Activated CD4-positive, alpha-beta T cell treated with anti-CD3 and anti-CD28 coated beads, Interleukin-2, amount 10 ng/mL, durations not matched to agents 24 days and 14 days (primary cell): ENCODE data around the gene KRTAP5-7. TPM values are rescaled to one million over a fixed set of nuclear protein-coding genes. Genes with fewer than 3 reads are reported as not detected.

Experiments used
- DNase-seq: peaks from one replicate; pipeline ENCODE4 v3.0.0; 2022
- H3K27ac Mint-ChIP-seq: one replicate; pipeline ENCODE4 v1.8.0; 2022; ENCODE audit warnings: mild to moderate bottlenecking, mixed read lengths
- H3K27me3 Mint-ChIP-seq: one replicate; pipeline ENCODE4 v1.8.0; 2022; ENCODE audit warnings: mixed read lengths
- H3K36me3 Mint-ChIP-seq: one replicate; pipeline ENCODE4 v1.8.0; 2022; ENCODE audit warnings: low read depth, mild to moderate bottlenecking, mixed read lengths
- H3K4me1 Mint-ChIP-seq: one replicate; pipeline ENCODE4 v1.8.0; 2021; ENCODE audit warnings: mixed read lengths
- H3K4me3 Mint-ChIP-seq: one replicate; pipeline ENCODE4 v1.8.0; 2022; ENCODE audit warnings: mild to moderate bottlenecking, moderate library complexity, mixed read lengths
- H3K9me3 Mint-ChIP-seq: one replicate; pipeline ENCODE4 v1.8.0; 2021; ENCODE audit warnings: mixed read lengths
- intact Hi-C: fragments of 100-400 bp; cut with micrococcal nuclease; formaldehyde crosslinking; loops from one replicate; pipeline ENCODE4 v1.15.1; 2023
- total RNA-seq: library from RNA; stranded (reverse); gene quantifications from 2 replicates; pipeline ENCODE4 v1.2.3, GENCODE V29; 2022

Gene KRTAP5-7
- total RNA-seq, 1 donor from 2014 or later = not detected

DNA sequence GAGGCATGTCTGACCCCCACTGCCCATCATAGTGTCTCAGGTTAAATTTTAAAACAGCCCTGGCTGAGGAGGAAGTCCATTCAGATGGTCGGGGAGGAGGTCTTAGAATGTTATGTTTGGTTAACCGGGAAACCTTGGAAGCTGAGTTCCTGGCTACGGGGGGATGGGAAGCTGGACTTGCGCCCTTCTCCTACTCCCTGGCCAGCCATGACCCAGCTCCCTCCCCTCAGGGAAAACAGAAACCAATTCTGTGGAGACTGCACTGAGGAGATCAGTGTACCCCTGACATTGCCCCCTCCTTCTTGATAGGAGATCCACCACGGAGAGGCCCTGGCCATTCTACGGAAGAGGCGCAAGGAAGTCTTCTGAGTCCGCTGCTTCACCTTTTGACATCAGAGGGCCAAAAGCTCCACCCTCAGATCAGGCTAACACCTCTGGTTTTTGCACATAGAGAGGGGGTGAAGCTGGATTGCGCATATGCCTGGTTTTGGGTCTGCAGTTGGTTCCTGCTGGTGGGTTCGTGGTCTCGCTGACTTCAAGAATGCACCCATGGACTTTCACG lies 18.4 kb downstream of the KRTAP5-7 start:
- Mint-ChIP-seq H3K27ac (no peak overlapping the region), H3K36me3 (no peaks in the 10 kb centered on the region), H3K27me3 (peaks cover 5% of the 10 kb centered on the region), H3K4me3 (no peak overlapping the region), H3K9me3 (peaks cover 15% of the 10 kb centered on the region), H3K4me1 (peaks cover 2% of the 10 kb centered on the region)
- intact Hi-C loops = no loop called here
- no peak for DNase-seq

- H3K9me3 Mint-ChIP-seq = peaks cover 3% of the 10 kb centered on the region
- H3K36me3 Mint-ChIP-seq = no peaks in the 10 kb centered on the region
- no peak for DNase-seq
- H3K27me3 Mint-ChIP-seq = peaks cover 14% of the 10 kb centered on the region
- no peak within 1 kb of the TSS for H3K4me3 Mint-ChIP-seq
- intact Hi-C loops = no loop called here
- H3K4me1 Mint-ChIP-seq = no peaks in the 10 kb centered on the region
- H3K27ac Mint-ChIP-seq = no peak within 1 kb of the TSS
Observed at GRCh38 chr11:71548120-71548519, 21.1 kb downstream of the KRTAP5-7 start, which contains the start of gene KRTAP5-9. Gene KRTAP5-9 (plus strand): TSS chr11:71548420. CDS start chr11:71548658, 238 bp downstream.

DNA sequence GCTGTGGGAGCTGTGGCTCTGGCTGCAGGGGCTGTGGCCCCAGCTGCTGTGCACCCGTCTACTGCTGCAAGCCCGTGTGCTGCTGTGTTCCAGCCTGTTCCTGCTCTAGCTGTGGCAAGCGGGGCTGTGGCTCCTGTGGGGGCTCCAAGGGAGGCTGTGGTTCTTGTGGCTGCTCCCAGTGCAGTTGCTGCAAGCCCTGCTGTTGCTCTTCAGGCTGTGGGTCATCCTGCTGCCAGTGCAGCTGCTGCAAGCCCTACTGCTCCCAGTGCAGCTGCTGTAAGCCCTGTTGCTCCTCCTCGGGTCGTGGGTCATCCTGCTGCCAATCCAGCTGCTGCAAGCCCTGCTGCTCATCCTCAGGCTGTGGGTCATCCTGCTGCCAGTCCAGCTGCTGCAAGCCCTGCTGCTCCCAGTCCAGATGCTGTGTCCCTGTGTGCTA lies 21.7 kb downstream of the KRTAP5-7 start:
- Mint-ChIP-seq H3K36me3 (no peaks in the 10 kb centered on the region), H3K4me1 (no peaks in the 10 kb centered on the region), H3K4me3 (no peak overlapping the region), H3K27me3 (peaks cover 14% of the 10 kb centered on the region), H3K9me3 (peaks cover 3% of the 10 kb centered on the region), H3K27ac (no peak overlapping the region)
- intact Hi-C loops = no loop called here
- no peak for DNase-seq

DNA sequence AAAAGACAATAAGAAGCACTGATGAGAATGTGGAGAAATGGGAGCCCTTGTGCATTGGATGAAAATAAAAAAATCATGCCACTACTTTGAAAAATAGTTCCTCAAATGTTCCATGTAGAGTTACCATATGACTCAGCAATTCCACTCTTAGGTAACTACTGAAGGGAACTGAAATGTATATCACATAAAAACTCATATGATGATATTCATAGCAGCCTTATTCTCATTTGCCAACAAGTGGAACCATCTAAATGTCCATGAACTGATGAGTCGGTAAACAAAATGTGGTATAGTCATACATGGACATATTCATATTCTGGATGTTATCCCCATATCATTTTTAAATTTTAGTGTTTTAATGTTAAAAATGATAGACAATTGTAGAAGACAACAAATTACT lies 24.6 kb downstream of the KRTAP5-7 start:
- Mint-ChIP-seq H3K9me3 (no peaks in the 10 kb centered on the region), H3K36me3 (no peaks in the 10 kb centered on the region), H3K4me1 (no peaks in the 10 kb centered on the region), H3K27me3 (peaks cover 16% of the 10 kb centered on the region), H3K4me3 (no peak overlapping the region), H3K27ac (no peak overlapping the region)
- intact Hi-C loops = no loop called here
- DNase-seq = no peak

GRCh38 chr11:71554996-71555395 lies 27.9 kb downstream of the KRTAP5-7 start:
- no peaks in the 10 kb centered on the region for H3K4me1 Mint-ChIP-seq
- intact Hi-C loops = no loop called here
- no peaks in the 10 kb centered on the region for H3K9me3 Mint-ChIP-seq
- H3K36me3 Mint-ChIP-seq = no peaks in the 10 kb centered on the region
- H3K4me3 Mint-ChIP-seq = no peak overlapping the region
- H3K27ac Mint-ChIP-seq = no peak overlapping the region
- DNase-seq = no peak
- peaks cover 25% of the 10 kb centered on the region for H3K27me3 Mint-ChIP-seq

DNA sequence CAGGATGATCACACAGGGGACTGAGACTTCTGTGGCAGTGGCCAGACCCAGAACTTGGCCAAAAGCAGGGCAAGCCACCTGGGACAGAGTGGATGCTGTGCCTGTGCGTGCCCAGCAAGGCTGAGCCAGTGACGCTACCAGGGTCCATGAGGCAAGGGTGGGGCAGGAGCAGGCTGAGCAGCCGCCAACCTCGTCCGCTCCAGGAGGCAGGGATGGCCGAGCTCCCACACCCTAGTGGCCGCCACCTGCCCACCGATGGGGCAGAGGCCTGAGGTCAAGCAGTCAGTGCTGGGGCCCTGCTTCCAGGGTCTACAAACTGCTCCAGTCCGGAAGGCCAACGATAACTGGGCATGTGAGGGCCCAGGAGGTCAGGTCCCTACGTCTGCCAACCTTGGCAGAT lies 28.4 kb downstream of the KRTAP5-7 start:
- Mint-ChIP-seq H3K4me1 (no peaks in the 10 kb centered on the region), H3K27ac (no peak overlapping the region), H3K9me3 (no peaks in the 10 kb centered on the region), H3K4me3 (no peak overlapping the region), H3K36me3 (no peaks in the 10 kb centered on the region), H3K27me3 (peaks cover 21% of the 10 kb centered on the region)
- intact Hi-C loops = no loop called here
- DNase-seq = no peak

- H3K4me1 Mint-ChIP-seq = no peaks in the 10 kb centered on the region
- no peak for DNase-seq
- no peaks in the 10 kb centered on the region for H3K9me3 Mint-ChIP-seq
- intact Hi-C loops = no loop called here
- peaks cover 18% of the 10 kb centered on the region for H3K27me3 Mint-ChIP-seq
- no peaks in the 10 kb centered on the region for H3K36me3 Mint-ChIP-seq
- no peak overlapping the region for H3K4me3 Mint-ChIP-seq
- no peak overlapping the region for H3K27ac Mint-ChIP-seq
Observed at GRCh38 chr11:71556018-71556417, 29.0 kb downstream of the KRTAP5-7 start.

DNA sequence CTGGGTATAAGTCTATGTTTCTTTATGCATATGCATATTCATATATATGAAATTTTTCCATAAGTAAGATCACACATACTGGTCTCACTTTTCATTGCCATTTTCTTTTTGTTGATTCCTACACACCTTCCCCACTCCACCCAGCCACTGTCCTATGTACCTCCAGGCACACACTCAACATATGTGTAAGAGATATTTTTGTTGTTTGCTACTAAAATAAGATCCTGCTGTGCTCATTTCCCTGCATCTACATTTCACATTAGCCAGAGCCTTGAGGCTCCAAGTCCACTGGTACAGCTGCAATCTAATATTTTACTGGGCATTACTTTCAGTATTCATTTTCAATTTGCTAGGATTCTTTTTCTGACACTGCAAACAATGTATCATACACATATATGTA lies 30.2 kb downstream of the KRTAP5-7 start:
- no peak for DNase-seq
- no peaks in the 10 kb centered on the region for H3K4me1 Mint-ChIP-seq
- intact Hi-C loops = no loop called here
- H3K4me3 Mint-ChIP-seq = no peak overlapping the region
- no peaks in the 10 kb centered on the region for H3K9me3 Mint-ChIP-seq
- H3K27me3 Mint-ChIP-seq = peaks cover 19% of the 10 kb centered on the region
- no peak overlapping the region for H3K27ac Mint-ChIP-seq
- H3K36me3 Mint-ChIP-seq = no peaks in the 10 kb centered on the region

DNA sequence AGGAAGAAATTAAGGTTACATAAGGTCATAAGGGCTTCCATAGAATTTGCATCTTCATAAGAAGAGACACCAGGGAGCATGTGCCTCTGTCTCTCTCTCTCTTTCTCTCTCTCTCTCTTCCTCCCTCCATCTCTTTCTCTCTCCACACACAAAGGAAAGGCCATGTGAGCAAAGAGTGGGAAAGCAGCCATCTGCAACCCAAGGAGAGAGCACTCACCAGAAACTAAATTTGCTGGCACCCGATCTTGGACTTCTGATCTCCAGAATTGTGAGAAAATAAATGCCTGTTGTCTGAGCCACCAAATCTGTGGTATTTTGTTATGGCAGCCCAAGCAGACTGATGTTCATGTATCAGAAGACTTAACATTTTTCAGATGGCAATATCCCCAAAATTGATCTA lies 31.9 kb downstream of the KRTAP5-7 start:
- no peak for DNase-seq
- Mint-ChIP-seq H3K27ac (no peak overlapping the region), H3K9me3 (no peaks in the 10 kb centered on the region), H3K27me3 (peaks cover 28% of the 10 kb centered on the region), H3K4me3 (no peak overlapping the region), H3K4me1 (no peaks in the 10 kb centered on the region), H3K36me3 (no peaks in the 10 kb centered on the region)
- intact Hi-C loops = no loop called here

DNA sequence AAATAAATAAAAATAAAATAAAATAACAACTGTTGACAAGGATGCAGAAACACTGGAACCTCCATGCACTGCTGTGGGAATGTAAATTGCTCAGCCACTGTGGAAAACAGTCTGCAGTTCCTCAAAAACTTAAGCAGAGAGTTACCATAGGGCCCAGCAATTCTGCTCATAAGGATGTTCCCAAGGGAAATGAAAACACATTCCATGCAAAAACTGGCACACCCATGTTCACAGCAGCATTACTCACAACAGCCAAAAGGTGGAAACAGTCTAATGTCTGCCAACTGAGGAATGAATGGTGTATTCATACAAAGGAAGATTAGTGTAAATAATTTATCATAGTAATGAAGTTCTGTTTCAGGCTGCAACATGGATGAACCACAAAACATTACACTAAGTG lies 35.1 kb downstream of the KRTAP5-7 start:
- H3K4me1 Mint-ChIP-seq = no peaks in the 10 kb centered on the region
- H3K27me3 Mint-ChIP-seq = peaks cover 30% of the 10 kb centered on the region
- H3K36me3 Mint-ChIP-seq = no peaks in the 10 kb centered on the region
- no peak overlapping the region for H3K4me3 Mint-ChIP-seq
- H3K27ac Mint-ChIP-seq = no peak overlapping the region
- no peak for DNase-seq
- intact Hi-C loops = no loop called here
- no peaks in the 10 kb centered on the region for H3K9me3 Mint-ChIP-seq

- Mint-ChIP-seq H3K27ac (no peak overlapping the region), H3K27me3 (peaks cover 26% of the 10 kb centered on the region), H3K9me3 (no peaks in the 10 kb centered on the region), H3K4me3 (no peak overlapping the region), H3K4me1 (no peaks in the 10 kb centered on the region), H3K36me3 (no peaks in the 10 kb centered on the region)
- DNase-seq = peak; percentile 65
- intact Hi-C loops = no loop called here
Observed at GRCh38 chr11:71563406-71563805, 36.3 kb downstream of the KRTAP5-7 start.

GRCh38 chr11:71564430-71564829 lies 37.4 kb downstream of the KRTAP5-7 start:
- DNase-seq = no peak
- Mint-ChIP-seq H3K9me3 (no peaks in the 10 kb centered on the region), H3K4me3 (no peak overlapping the region), H3K27me3 (peaks cover 23% of the 10 kb centered on the region), H3K36me3 (no peaks in the 10 kb centered on the region), H3K4me1 (no peaks in the 10 kb centered on the region), H3K27ac (no peak overlapping the region)
- intact Hi-C loops = no loop called here

DNA sequence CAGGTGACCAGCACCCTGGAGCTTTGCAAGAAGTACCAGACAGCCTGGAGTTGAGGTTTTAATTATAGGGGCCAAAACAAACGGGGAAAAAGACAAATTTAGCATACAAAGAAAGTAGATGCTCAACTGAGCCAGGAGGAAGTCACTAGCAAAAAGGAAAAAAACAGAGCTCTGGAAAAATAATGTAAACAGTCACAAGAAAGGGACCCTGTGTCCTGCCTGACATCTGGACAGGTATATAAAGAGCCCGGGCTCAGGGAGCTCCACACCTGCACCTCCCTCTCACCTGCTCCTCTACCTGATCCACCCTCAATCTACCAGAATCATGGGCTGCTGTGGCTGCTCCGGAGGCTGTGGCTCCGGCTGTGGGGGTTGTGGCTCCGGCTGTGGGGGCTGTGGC lies 38.2 kb downstream of the KRTAP5-7 start, which contains the start of gene KRTAP5-10:
KRTAP5-10 (plus strand) TSS at position 301 of the 400 bp plus-strand sequence; CDS start at position 326, 25 bp downstream.
- no peak for DNase-seq
- no peaks in the 10 kb centered on the region for H3K36me3 Mint-ChIP-seq
- H3K27me3 Mint-ChIP-seq = peaks cover 23% of the 10 kb centered on the region

GRCh38 chr11:71566081-71566620 lies 39.1 kb downstream of the KRTAP5-7 start:
- no peaks in the 10 kb centered on the region for H3K4me1 Mint-ChIP-seq
- H3K36me3 Mint-ChIP-seq = no peaks in the 10 kb centered on the region
- H3K27ac Mint-ChIP-seq = no peak overlapping the region
- no peak for DNase-seq
- H3K4me3 Mint-ChIP-seq = no peak overlapping the region
- H3K9me3 Mint-ChIP-seq = no peaks in the 10 kb centered on the region
- intact Hi-C loops = no loop called here
- peaks cover 23% of the 10 kb centered on the region for H3K27me3 Mint-ChIP-seq

More for the DNA sequence above, 38.2 kb downstream of the KRTAP5-7 start, which contains the start of gene KRTAP5-10:
- no peak within 1 kb of the TSS for H3K4me3 Mint-ChIP-seq
- no peak within 1 kb of the TSS for H3K27ac Mint-ChIP-seq
- H3K9me3 Mint-ChIP-seq = no peaks in the 10 kb centered on the region
- H3K4me1 Mint-ChIP-seq = no peaks in the 10 kb centered on the region
- intact Hi-C loops = no loop called here
